ENCODE measurements around the gene CAPS.

GRCh38 chr19:5963855-5964254 is 49.8 kb downstream of the CAPS start:
- no peak for TF ChIP-seq POLR2A (IDR thresholded peaks at IDR 0.05)
- TF ChIP-seq, protein P1, sequence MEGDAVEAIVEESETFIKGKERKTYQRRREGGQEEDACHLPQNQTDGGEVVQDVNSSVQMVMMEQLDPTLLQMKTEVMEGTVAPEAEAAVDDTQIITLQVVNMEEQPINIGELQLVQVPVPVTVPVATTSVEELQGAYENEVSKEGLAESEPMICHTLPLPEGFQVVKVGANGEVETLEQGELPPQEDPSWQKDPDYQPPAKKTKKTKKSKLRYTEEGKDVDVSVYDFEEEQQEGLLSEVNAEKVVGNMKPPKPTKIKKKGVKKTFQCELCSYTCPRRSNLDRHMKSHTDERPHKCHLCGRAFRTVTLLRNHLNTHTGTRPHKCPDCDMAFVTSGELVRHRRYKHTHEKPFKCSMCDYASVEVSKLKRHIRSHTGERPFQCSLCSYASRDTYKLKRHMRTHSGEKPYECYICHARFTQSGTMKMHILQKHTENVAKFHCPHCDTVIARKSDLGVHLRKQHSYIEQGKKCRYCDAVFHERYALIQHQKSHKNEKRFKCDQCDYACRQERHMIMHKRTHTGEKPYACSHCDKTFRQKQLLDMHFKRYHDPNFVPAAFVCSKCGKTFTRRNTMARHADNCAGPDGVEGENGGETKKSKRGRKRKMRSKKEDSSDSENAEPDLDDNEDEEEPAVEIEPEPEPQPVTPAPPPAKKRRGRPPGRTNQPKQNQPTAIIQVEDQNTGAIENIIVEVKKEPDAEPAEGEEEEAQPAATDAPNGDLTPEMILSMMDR (IDR thresholded peaks at IDR 0.05) = no peak

Measured in tibial nerve (tissue), 3 donors.